Activated CD4-positive, alpha-beta T cell treated with anti-CD3 and anti-CD28 coated beads for 4 hours (primary cell): ENCODE results near the gene ARMS2.
A peak's percentile ranks its signal among the peaks of the same experiment; 100 is the strongest.

Source experiments
- DNase-seq, 2 donors: peaks; one replicate each; pipeline ENCODE4 v3.0.0-alpha.2; 2020

Gene ARMS2

DNA sequence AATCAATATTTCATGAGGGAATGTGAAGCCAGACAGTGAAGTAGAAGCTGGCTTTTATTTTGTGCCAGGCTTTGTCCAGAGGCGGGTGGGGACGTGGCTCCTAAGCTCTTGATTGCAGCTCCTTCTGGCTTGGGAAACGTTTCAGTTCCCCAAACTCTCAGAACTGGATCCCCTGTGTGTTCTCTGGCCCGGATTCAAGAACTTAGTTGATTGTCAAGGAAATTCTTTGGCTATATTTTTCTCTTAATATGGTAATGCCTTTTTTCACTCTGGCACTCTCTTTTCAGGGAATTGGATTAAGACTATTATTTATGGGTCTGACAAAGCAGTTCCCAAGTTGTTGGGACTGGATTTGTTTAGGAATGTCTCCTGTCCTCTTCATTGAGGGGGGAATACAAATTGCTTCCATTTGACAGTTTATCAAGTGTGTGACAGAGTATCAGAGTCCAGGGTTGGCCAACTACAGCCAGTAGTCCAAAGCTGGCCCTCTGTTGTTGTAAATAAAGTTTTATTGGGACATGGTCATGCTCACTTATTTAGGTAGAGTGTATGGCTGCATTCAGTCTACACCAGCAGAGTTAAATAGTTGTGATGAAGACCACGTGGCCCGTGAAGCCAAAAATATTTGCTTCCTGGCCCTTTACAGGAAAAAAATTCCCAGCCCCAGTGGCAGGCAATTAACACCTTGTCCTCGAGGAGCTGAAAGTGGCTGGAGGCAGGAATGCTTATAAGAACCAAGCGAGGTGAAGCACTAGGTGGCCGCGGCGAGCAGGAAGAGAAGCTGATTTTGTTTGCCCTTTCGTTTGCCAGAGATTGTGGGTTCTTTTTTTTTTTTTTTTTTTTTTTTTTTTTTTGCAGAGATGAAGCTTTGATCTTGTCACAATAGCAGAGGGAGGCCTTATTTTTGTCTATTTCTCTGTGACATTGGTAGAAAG is 41.2 kb downstream of the ARMS2 start:
- DNase-seq: peak in 1 of 2 donors; percentile 9

DNA sequence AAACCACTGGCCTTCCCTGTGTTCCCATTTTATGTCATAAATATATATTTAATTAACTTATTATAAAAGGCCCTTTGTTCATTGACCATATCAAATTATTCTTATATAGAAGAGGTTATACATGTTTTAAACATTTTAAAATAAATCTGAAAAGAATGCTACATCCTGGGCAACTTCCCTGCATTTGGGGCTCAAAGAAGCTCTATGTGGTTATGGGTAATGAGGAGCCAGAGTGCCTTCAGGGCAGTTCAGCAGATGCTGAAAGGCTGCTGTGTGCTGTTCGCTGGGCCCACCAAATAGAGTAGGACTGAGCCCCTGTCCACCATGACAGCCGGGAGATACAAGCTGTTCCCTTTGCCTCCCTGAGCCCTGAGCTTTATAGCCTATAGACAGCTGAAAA is 42.8 kb downstream of the ARMS2 start:
- DNase-seq: no peak

- DNase-seq: no peak
These were observed 44.1 kb downstream of the ARMS2 start for GRCh38 chr10:122498521-122498920.

GRCh38 chr10:122499012-122499411 is 44.6 kb downstream of the ARMS2 start:
- no peak for DNase-seq

GRCh38 chr10:122499491-122499941 is 45.1 kb downstream of the ARMS2 start:
- no peak for DNase-seq

DNA sequence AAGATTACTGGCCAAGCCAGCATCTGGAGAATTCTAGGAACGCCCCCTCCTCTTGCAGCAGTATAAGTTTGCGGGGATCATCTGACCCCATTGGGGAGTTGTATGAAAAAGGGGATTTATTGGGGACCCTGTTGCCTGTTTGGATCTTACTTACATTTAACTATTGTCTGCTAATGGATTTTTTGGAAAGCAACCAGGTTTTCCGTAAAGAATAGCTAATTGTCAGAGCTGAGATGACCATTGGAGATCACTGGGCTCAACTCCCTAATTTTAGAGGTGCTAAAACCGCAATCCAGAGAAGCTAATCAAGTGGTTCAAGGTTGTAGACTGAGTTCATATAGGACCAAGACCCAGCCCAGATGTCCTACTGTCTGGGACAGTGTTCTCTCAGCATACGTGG is 45.7 kb downstream of the ARMS2 start:
- DNase-seq: no peak

DNA sequence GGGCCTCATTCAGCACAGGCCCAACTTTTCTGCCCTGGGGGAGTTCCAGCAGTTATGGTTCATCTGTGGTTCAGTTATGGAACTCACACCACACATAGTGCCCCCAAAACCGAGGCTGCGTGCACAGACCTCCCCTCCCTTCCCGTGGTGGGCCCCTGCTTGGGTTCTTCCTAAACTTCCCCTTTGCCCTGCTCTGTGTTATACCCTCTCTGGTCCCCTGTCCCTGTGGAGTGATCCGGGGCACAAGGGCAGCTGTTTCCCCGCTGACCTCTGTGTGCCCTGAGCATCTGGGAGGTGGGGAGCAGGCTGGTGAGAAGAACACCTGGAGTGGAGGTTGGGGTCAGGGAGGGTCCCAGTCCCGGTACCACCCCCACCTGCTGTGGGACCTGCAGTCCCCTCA is 46.3 kb downstream of the ARMS2 start:
- no peak for DNase-seq

DNA sequence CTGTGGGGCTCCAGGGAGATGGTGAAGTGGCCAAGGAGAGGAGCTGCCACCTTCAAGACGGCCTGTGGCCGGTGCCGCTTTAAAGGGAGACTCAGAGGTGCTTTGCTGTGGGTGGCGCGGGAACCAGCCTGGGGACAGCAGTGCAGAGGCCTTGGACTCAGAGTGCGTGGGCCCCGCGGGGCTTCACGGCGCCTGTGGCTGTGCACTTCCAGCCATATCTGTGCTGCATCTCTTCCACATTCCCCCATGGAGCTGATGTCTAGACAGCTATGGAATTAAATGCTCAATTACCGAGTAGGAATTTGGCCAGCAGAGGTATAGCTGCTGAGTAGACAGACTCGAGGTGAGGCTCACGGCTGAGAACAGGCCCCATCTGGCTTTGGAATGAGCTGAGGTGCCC is 48.6 kb downstream of the ARMS2 start:
- no peak for DNase-seq

DNA sequence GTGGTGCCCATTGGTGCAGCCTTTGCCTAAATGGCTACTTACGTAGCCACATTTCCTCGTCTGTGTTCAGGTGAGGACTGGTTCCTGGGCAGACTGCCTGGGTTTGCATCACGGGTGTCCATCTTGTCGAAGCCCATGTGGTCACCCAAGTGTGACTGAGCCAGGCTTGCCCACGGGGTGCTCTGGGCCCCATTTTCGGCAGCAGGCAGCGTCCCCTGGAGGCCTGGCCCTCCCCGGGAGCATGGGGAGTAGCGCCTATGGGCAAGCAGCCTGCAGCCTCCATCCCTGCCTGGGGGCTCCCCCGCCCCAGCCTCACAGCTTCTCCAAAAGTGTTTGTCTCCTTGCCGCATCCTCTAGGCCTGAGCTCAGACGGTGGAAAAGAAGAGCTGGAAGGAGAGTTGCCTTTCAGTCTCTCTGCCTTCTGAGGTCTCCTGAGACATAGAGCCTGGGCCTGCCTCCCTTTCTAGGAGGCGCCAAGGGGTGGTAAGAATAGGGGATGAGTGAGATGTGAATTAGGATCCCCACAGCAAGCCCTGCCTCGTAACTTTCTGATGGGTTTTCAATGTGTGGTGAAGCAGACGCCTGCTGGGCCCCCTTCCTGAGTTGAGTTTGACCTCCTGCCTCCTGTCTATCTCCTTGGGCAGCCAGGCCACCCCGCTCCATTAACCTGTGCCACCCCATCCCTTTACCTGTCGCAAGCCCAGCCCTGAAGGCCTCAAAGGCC is 49.6 kb downstream of the ARMS2 start:
- DNase-seq: no peak

DNA sequence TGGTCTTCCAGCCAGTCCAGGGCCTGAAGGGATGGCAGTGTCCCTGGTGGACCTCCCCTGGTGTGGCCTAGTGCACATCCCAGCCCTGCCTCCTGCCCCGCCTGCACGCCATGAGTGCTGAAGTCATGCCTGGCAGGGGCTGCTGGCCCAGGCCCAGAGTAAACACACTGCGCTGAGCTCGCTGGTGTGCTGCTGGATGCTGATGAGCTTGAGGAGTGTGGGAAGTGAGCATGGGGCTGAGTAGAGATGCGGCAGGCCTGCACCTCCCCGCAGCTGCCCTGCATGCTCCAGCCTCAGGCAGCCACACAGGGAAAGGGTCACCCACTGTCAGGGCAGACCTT is 50.1 kb downstream of the ARMS2 start:
- no peak for DNase-seq

GRCh38 chr10:122505011-122505410 is 50.6 kb downstream of the ARMS2 start:
- no peak for DNase-seq

DNA sequence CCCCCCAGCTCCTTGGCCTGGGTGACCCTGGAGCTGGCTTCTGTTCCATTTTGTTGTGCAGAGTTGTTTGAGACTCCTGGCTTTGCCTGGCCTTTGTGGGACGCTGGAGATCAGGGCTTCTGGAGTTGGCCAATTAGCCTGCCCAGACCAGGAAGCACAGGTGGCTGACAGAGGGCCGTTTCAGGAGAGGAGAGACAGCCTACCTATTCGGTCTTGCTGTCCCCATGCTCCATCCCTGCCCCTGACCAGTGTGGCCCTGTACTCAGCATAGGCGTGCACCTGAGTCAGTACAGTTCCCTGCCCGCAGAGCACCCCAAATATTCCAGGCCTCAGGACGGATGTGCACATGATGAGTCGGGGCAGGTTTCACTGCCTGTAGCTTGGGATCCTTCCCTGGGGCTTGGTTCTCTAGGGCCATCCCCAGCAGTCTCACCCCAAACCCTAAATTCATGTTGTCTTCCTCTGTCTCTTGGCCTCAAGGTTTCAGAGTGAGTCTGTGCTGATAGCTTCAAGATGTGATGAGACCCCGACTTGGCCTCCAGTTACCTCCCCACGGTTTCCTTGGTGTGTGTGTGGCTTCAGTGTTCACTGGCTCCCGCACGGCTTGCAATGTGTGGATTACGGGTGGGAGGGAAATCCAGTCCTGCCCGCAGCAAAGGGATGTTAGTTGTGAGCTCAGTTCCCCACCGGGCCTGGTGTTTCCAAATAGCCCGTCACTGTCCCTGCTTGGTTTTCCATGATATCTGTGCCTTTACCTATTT is 51.6 kb downstream of the ARMS2 start:
- DNase-seq: no peak
